ENCODE results near the gene MRPL36.

- TF ChIP-seq POLR2AphosphoS5 (IDR thresholded peaks at IDR 0.05) (no peak), POLR2A (IDR thresholded peaks at IDR 0.05) (no peak)
- TF ChIP-seq, protein P1, sequence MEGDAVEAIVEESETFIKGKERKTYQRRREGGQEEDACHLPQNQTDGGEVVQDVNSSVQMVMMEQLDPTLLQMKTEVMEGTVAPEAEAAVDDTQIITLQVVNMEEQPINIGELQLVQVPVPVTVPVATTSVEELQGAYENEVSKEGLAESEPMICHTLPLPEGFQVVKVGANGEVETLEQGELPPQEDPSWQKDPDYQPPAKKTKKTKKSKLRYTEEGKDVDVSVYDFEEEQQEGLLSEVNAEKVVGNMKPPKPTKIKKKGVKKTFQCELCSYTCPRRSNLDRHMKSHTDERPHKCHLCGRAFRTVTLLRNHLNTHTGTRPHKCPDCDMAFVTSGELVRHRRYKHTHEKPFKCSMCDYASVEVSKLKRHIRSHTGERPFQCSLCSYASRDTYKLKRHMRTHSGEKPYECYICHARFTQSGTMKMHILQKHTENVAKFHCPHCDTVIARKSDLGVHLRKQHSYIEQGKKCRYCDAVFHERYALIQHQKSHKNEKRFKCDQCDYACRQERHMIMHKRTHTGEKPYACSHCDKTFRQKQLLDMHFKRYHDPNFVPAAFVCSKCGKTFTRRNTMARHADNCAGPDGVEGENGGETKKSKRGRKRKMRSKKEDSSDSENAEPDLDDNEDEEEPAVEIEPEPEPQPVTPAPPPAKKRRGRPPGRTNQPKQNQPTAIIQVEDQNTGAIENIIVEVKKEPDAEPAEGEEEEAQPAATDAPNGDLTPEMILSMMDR (IDR thresholded peaks at IDR 0.05): no peak
Measured at GRCh38 chr5:1834022-1834551, 34.5 kb upstream of the MRPL36 start.
